ENCODE data around the gene TTC23.

DNA sequence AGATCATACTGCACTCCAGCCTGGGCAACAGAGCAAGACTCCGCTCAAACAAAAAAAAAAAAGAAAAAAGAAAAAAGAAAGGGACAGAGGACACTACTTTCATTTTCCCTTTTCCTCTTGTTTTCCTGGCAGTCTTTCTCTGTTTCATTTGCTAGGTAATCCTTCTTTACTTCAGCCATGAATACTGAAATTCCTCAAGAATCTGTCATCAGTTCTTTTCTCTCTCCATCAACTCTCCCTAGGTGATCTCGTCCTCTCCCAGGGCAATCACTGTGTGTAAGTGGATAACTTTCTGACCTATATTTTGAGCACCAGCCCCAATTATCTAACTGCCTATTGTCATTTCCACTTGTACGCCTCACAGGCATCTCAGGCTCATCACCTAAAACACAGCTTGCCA, 51.5 kb downstream of the TTC23 start:
- TF ChIP-seq EZH2 (optimal IDR thresholded peaks at IDR 0.05; ENCODE audit: low read depth, low read length): no peak
- TF ChIP-seq, protein P1, sequence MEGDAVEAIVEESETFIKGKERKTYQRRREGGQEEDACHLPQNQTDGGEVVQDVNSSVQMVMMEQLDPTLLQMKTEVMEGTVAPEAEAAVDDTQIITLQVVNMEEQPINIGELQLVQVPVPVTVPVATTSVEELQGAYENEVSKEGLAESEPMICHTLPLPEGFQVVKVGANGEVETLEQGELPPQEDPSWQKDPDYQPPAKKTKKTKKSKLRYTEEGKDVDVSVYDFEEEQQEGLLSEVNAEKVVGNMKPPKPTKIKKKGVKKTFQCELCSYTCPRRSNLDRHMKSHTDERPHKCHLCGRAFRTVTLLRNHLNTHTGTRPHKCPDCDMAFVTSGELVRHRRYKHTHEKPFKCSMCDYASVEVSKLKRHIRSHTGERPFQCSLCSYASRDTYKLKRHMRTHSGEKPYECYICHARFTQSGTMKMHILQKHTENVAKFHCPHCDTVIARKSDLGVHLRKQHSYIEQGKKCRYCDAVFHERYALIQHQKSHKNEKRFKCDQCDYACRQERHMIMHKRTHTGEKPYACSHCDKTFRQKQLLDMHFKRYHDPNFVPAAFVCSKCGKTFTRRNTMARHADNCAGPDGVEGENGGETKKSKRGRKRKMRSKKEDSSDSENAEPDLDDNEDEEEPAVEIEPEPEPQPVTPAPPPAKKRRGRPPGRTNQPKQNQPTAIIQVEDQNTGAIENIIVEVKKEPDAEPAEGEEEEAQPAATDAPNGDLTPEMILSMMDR (IDR thresholded peaks at IDR 0.05; ENCODE audit: low read length): no peak

Measured in MM.1S (cell line).